ENCODE results near the gene TMEM74B. TPM values are rescaled to one million over a fixed set of nuclear protein-coding genes. Genes with fewer than 3 reads are reported as not detected.

TMEM74B gene
- total and polyA plus RNA-seq, 2 of the 8 experiments (the other 6 are each of a cell fraction or from before 2014, with no cell fraction given) = 4.0 to 6.4 TPM

GRCh38 chr20:1160496-1160895, 24.3 kb downstream of the TMEM74B start:
- DNase-seq (ENCODE audit: low read depth in 1 of 2, low spot score in 2 of 2) = no peak
- CTCF ChIA-PET (ENCODE audit: partially characterized antibody) = interaction anchor here (0.6 to 2.0 kb wide), 4 partner anchors 9 to 52 kb away, joined by 3 to 7 read pairs (median 3); no protein-coding TSS in a partner anchor

More at GRCh38 chr20:1160496-1160895, 24.3 kb downstream of the TMEM74B start:
- Histone ChIP-seq H4K5ac (ENCODE audit: insufficient read length, low read depth, low read length) (no peak overlapping the region), H2AFZ (ENCODE audit: low read length) (no peak overlapping the region), H4K8ac (ENCODE audit: extremely low read depth, insufficient read depth, low read length) (no peak overlapping the region), H2BK20ac (ENCODE audit: low read length) (no peak overlapping the region), H3K4me3 (ENCODE audit: extremely low read depth in 1 of 4, insufficient read depth in 2 of 4, low read depth in 3 of 4, low read length in 4 of 4) (no peak overlapping the region), H3K4ac (replicated peaks; ENCODE audit: insufficient read length, low read depth, low read length) (no peak overlapping the region), H2BK12ac (ENCODE audit: low read depth, low read length) (no peak overlapping the region), H3K18ac (ENCODE audit: extremely low read depth, low read length) (no peak overlapping the region), H4K91ac (replicated peaks; ENCODE audit: insufficient read length, low read length) (no peak overlapping the region), H3K79me2 (ENCODE audit: control insufficient read depth in 1 of 2, insufficient read depth in 2 of 2, low read length in 2 of 2) (no peaks in the 10 kb centered on the region), H2BK5ac (ENCODE audit: low read depth, low read length) (no peak overlapping the region), H2BK120ac (replicated peaks; ENCODE audit: low read depth, low read length) (no peak overlapping the region), H3K4me2 (ENCODE audit: insufficient read depth in 1 of 2, low read depth in 2 of 2, low read length in 2 of 2) (no peak overlapping the region), H3K9ac (replicated peaks in 1 of 4; ENCODE audit: extremely low read depth in 1 of 4, low read depth in 3 of 4, low read length in 3 of 4) (no peak overlapping the region; a peak in 1 of 7 replicates), H2BK15ac (ENCODE audit: low read length) (no peak overlapping the region), H3K36me3 (ENCODE audit: control insufficient read depth in 2 of 4, insufficient read depth in 4 of 4, low read length in 3 of 4) (peaks cover 9 to 34% (median 24%) of the 10 kb centered on the region in 4 experiments; a peak in 7 of 8 replicates), H3K14ac (ENCODE audit: insufficient read length) (no peak overlapping the region), H4K20me1 (replicated peaks in 1 of 2; ENCODE audit: control insufficient read depth in 1 of 2, insufficient read depth in 2 of 2, low read length in 2 of 2) (peaks cover 0 to 12% of the 10 kb centered on the region in 2 experiments), H3K56ac (replicated peaks; ENCODE audit: insufficient read length, low read depth, low read length) (no peak overlapping the region), H3K23ac (ENCODE audit: insufficient read length) (no peak overlapping the region), H3K79me1 (ENCODE audit: low read depth, low read length) (no peaks in the 10 kb centered on the region; the same call in 1 of the 2 replicates), H3K9me3 (ENCODE audit: insufficient read depth in 2 of 2, low read depth in 1 of 2, low read length in 1 of 2) (no peaks in the 10 kb centered on the region), H2AK5ac (ENCODE audit: low read depth, low read length) (no peak overlapping the region), H3K4me1 (replicated peaks in 1 of 4; ENCODE audit: control insufficient read depth in 3 of 4, insufficient read depth in 4 of 4, low read length in 3 of 4) (no peaks in the 10 kb centered on the region), H3K23me2 (ENCODE audit: low read depth, low read length) (no peaks in the 10 kb centered on the region), H3K27ac (ENCODE audit: low read depth, low read length) (no peak overlapping the region), H3K27me3 (replicated peaks in 1 of 4; ENCODE audit: control insufficient read depth in 3 of 4, extremely low read depth in 1 of 4, insufficient read depth in 3 of 4, low read length in 3 of 4) (no peaks in the 10 kb centered on the region)
- POLR2A ChIA-PET (ENCODE audit: partially characterized antibody) = interaction anchor here (1.2 to 1.8 kb wide), 2 partner anchors 11 to 32 kb away, joined by 4 to 6 read pairs; no protein-coding TSS in a partner anchor
- 96% methylated on average over 9 of the region's 10 CpGs; no CpG with 5 or more reads in 1 of the 2 experiments for WGBS, 2 experiments (ENCODE audit: extremely low coverage in 1 of 2, insufficient coverage in 1 of 2, insufficient read length in 1 of 2, insufficient replicate concordance in 2 of 2, low coverage in 1 of 2, low lambda C conversion rate in 2 of 2, missing lambda C conversion rate in 1 of 2)
- FAIRE-seq = no peak
- TF ChIP-seq ASH2L (IDR thresholded peaks at IDR 0.05; ENCODE audit: low read length) (no peak), USF2 (IDR thresholded peaks at IDR 0.05; ENCODE audit: low read length) (no peak), EP300 (IDR thresholded peaks at IDR 0.05; ENCODE audit: borderline replicate concordance in 1 of 2, low read depth in 2 of 2, low read length in 2 of 2) (no peak), EGR1 (IDR thresholded peaks at IDR 0.05; ENCODE audit: borderline replicate concordance, low read depth, low read length) (no peak), SP4 (IDR thresholded peaks at IDR 0.05; ENCODE audit: low read length) (no peak), RNF2 (IDR thresholded peaks at IDR 0.05; ENCODE audit: borderline replicate concordance, low read depth, low read length, missing control alignments, poor library complexity, severe bottlenecking) (no peak), CBX5 (IDR thresholded peaks at IDR 0.05; ENCODE audit: low read depth, low read length) (no peak), TAF7 (optimal IDR thresholded peaks at IDR 0.05; ENCODE audit: borderline replicate concordance, low read depth, low read length) (no peak), KDM1A (IDR thresholded peaks at IDR 0.05; ENCODE audit: borderline replicate concordance, low read length) (no peak), RBBP5 (IDR thresholded peaks at IDR 0.05; ENCODE audit: borderline replicate concordance, low read depth, low read length) (no peak), NRF1 (IDR thresholded peaks at IDR 0.05; ENCODE audit: low read depth, low read length) (no peak)
